AG10803 (cell line): ENCODE measurements around the gene WAPL.

ENCODE experiments used
- DNase-seq: peaks from one replicate; pipeline ENCODE4 v3.0.0; 2010; ENCODE audit warnings: low read depth
- H3K4me3 ChIP-seq: 2 replicates; pipeline ENCODE4 v1.5.1; 2011; ENCODE audit warnings: mild to moderate bottlenecking, low read length, control low read depth
- CTCF ChIP-seq: conservative IDR thresholded peaks from 2 replicates; pipeline ENCODE4 v1.5.1; 2011; ENCODE audit warnings: mild to moderate bottlenecking, low read length, control low read depth, inconsistent platforms

Gene WAPL

GRCh38 chr10:86506499-86506898 is 15.1 kb downstream of the WAPL start:
- TF ChIP-seq CTCF, result no peak
- no peak for DNase-seq
- H3K4me3 ChIP-seq, result no peak overlapping the region

- no peak for DNase-seq
- no peak overlapping the region for H3K4me3 ChIP-seq
- no peak for TF ChIP-seq CTCF
Observed at GRCh38 chr10:86506062-86506461, 15.5 kb downstream of the WAPL start.

- no peak for DNase-seq
- no peak overlapping the region for H3K4me3 ChIP-seq
- no peak for TF ChIP-seq CTCF
Observed at GRCh38 chr10:86504510-86504909, 17.1 kb downstream of the WAPL start.

- no peak overlapping the region for H3K4me3 ChIP-seq
- no peak for TF ChIP-seq CTCF
- DNase-seq, result peak; percentile 31
Observed at GRCh38 chr10:86500846-86501245, 20.7 kb downstream of the WAPL start.

- DNase-seq, result no peak
- H3K4me3 ChIP-seq, result no peak overlapping the region
- TF ChIP-seq CTCF, result no peak
Observed at GRCh38 chr10:86498598-86498997, 23.0 kb downstream of the WAPL start.

- H3K4me3 ChIP-seq, result no peak overlapping the region
- no peak for TF ChIP-seq CTCF
- DNase-seq, result no peak
Observed at GRCh38 chr10:86497621-86498020, 24.0 kb downstream of the WAPL start.

GRCh38 chr10:86489960-86490612 is 31.5 kb downstream of the WAPL start:
- H3K4me3 ChIP-seq, result no peak overlapping the region
- TF ChIP-seq CTCF, result no peak
- DNase-seq, result no peak
